ENCODE measurements around the gene MTMR12. TPM values are rescaled to one million over a fixed set of nuclear protein-coding genes. Genes with fewer than 3 reads are reported as not detected.
"Not testable (repeated sequence)": the region's sequence is repeated elsewhere in the genome, so short reads cannot be mapped to it uniquely, and the experiment has no call there.

MTMR12 gene
- total RNA-seq, 1 donor from 2014 or later, result 36.3 TPM

DNA sequence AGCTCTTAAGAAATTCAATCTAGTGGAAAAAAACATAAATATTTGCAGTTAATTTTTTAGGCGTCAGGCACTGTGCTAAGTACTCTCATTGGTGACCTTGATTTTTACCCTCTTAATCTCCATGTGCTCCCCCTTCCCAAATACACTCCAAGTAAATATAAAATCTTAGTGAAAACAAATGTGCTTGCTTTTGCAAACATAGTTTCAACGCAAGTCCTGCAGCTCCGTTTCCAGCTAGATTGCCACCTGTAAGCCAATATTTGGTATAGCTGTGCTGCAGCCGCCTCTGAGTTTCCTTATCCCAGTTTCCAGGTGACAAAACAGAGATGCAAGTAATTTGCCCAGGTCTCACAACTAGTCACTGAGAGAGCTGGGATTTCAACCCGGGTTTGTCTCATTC lies 1.9 kb upstream of the MTMR12 start:
- Mint-ChIP-seq H3K27ac (no peak overlapping the region), H3K4me3 (peak overlapping the region; percentile 56), H3K27me3 (no peaks in the 10 kb centered on the region), H3K9me3 (no peaks in the 10 kb centered on the region), H3K4me1 (peaks cover 26% of the 10 kb centered on the region), H3K36me3 (ENCODE audit: low read depth) (peaks cover 7% of the 10 kb centered on the region)
- TF ChIP-seq, protein P1, sequence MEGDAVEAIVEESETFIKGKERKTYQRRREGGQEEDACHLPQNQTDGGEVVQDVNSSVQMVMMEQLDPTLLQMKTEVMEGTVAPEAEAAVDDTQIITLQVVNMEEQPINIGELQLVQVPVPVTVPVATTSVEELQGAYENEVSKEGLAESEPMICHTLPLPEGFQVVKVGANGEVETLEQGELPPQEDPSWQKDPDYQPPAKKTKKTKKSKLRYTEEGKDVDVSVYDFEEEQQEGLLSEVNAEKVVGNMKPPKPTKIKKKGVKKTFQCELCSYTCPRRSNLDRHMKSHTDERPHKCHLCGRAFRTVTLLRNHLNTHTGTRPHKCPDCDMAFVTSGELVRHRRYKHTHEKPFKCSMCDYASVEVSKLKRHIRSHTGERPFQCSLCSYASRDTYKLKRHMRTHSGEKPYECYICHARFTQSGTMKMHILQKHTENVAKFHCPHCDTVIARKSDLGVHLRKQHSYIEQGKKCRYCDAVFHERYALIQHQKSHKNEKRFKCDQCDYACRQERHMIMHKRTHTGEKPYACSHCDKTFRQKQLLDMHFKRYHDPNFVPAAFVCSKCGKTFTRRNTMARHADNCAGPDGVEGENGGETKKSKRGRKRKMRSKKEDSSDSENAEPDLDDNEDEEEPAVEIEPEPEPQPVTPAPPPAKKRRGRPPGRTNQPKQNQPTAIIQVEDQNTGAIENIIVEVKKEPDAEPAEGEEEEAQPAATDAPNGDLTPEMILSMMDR (IDR thresholded peaks at IDR 0.05), result no peak
- DNase-seq, result no peak
- ChIA-PET POLR2A (interaction anchor here (1.0 kb wide), 1 partner anchor 10 kb away, joined by 3 read pairs; no protein-coding TSS in a partner anchor), CTCF (interaction anchor here (1.1 kb wide), 1 partner anchor 82 kb away, joined by 3 read pairs; no protein-coding TSS in a partner anchor)
- intact Hi-C loops (cut with micrococcal nuclease), result loop anchor here (5.0 to 10.0 kb wide), 3 partner anchors 52 to 1130 kb away; partner anchors contain the start of gene TARS1
- ATAC-seq (ENCODE audit: low read depth), result no peak

DNA sequence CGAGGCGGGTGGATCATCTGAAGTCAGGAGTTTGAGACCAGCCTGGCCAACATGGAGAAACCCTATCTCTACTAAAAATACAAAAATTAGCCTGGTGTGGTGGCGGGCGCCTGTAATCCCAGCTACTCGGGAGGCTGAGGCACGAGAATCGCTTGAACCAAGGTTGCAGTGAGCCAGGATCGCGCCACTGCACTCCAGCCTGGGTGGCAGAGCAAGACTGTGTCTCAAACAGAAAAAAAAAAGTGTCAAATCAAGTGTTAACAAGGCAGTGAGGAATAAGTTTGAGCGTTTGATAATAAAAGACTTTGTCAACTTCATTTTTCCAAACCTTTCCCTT lies 1.4 kb upstream of the MTMR12 start:
- not testable (repeated sequence) for H3K9me3 Mint-ChIP-seq; H3K27me3 Mint-ChIP-seq; ATAC-seq (ENCODE audit: low read depth); DNase-seq; H3K27ac Mint-ChIP-seq
- Mint-ChIP-seq H3K4me3 (peak overlapping the region; percentile 56), H3K4me1 (peaks cover 32% of the 10 kb centered on the region), H3K36me3 (ENCODE audit: low read depth) (peaks cover 11% of the 10 kb centered on the region)
- CTCF ChIA-PET, result interaction anchor here (1.1 kb wide), 1 partner anchor 82 kb away, joined by 3 read pairs; no protein-coding TSS in a partner anchor
- POLR2A ChIA-PET, result interaction anchor here (0.6 to 1.0 kb wide), 2 partner anchors 10 to 39 kb away, joined by 3 to 4 read pairs; no protein-coding TSS in a partner anchor
- intact Hi-C loops (cut with micrococcal nuclease), result loop anchor here (5.0 to 10.0 kb wide), 3 partner anchors 52 to 1131 kb away; partner anchors contain the start of gene TARS1

DNA sequence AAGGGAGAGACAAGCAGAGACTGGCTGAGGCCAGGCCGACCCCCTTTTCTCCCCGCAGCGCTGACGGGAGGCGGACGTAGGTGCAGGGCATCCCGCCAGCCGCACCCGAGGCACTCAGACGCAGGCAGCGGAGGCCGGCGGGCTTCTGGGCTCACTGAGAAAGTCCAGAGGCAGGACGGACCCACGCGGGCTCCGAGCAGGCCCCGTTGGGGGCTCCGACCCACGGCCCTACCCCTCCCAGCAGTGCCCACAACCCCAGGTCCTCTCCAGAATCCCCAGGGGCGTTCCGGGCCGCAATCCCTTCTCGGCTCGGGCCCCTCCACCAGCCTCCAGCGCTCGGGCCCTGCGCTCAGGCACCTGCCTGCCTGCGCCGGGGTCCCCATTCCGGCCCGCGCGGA lies 543 bp downstream of the MTMR12 start:
- no peaks in the 10 kb centered on the region for H3K27me3 Mint-ChIP-seq
- CTCF ChIA-PET, result no interaction called here

DNA sequence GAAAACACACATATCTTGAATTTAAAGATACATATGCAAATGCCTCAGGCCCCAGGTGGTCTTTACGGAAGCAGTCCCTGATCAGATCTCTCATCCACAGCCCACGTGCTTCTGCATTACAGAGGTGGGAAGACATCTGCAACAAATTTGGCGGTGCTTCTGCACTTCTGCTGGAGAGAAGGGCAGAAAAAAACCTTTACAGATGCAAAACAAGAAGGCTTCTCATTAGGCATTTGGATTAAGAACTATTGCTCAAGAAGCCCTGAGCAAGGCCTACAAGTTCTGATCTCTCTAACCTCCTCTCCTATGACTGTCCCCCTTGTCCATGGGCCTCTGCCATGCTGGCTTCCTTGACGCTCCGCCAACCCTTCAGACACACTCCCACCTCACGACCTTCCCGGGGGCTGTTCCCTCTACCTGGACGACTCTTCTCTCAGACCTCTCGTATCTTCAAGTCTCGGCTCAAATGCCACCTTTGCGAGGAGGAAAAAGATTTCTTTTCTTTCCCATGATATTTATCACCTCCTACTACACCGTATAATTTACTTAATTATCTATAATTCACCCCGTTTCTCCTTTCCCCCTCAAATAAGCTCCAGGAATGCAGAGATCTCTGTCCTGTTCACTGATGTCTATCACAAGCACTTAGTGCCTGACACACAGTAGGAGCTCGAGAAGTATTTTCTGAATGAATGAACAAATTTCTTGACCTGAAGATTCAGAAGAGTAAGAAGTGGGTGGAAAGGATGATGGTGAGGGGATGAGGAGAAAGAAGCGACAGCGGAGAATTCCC lies 1.1 kb downstream of the MTMR12 start:
- ATAC-seq (ENCODE audit: low read depth) (no peak), DNase-seq (no peak)
- H3K4me3 Mint-ChIP-seq, result peak overlapping the region; percentile 88
- peaks cover 45% of the 10 kb centered on the region for H3K4me1 Mint-ChIP-seq
- intact Hi-C loops (cut with micrococcal nuclease), result loop anchor here (1.0 to 10.0 kb wide), 6 partner anchors 8 to 1133 kb away; partner anchors contain the start of genes TARS1 and ZFR
- H3K36me3 Mint-ChIP-seq (ENCODE audit: low read depth), result peaks cover 11% of the 10 kb centered on the region
- H3K27me3 Mint-ChIP-seq, result no peaks in the 10 kb centered on the region
- TF ChIP-seq, protein P1 (IDR thresholded peaks at IDR 0.05), result no peak
- H3K9me3 Mint-ChIP-seq, result no peaks in the 10 kb centered on the region
- ChIA-PET CTCF (no interaction called here), POLR2A (interaction anchor here (0.8 to 1.9 kb wide), 4 partner anchors 33 to 138 kb away, joined by 3 to 11 read pairs (median 4); partner anchors contain the start of gene GOLPH3)
- peak overlapping the region; percentile 89 for H3K27ac Mint-ChIP-seq

More for the DNA sequence above, 543 bp downstream of the MTMR12 start:
- Mint-ChIP-seq H3K4me3 (peak overlapping the region; percentile 88), H3K36me3 (ENCODE audit: low read depth) (peaks cover 11% of the 10 kb centered on the region), H3K9me3 (no peaks in the 10 kb centered on the region), H3K27ac (peak overlapping the region; percentile 89), H3K4me1 (peaks cover 43% of the 10 kb centered on the region)
- ATAC-seq (ENCODE audit: low read depth) (peak; percentile 6), DNase-seq (peak; percentile 60)
- POLR2A ChIA-PET, result interaction anchor here (0.8 to 1.9 kb wide), 4 partner anchors 34 to 138 kb away, joined by 3 to 11 read pairs (median 4); partner anchors contain the start of gene GOLPH3
- intact Hi-C loops (cut with micrococcal nuclease), result loop anchor here (1.0 to 10.0 kb wide), 6 partner anchors 9 to 1133 kb away; partner anchors contain the start of genes TARS1 and ZFR
- TF ChIP-seq, protein P1 (IDR thresholded peaks at IDR 0.05), result no peak

DNA sequence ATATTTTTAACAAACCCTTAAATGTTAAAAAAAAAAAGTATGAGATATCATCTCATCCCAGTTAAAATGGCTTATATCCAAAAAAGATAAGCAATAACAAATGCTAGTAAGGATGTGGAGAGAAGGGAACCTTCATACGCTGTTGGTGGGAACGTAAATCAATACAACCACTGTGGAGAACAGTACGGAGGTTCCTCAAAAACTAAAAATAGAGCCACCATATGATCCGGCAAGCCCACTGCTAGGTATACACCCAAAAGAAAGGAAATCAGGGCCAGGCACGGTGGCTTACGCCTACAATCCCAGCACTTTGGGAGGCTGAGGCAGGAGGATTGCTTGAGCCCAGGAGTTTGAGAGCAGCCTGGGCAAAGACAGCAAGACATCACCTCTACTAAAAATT lies 3.0 kb downstream of the MTMR12 start:
- intact Hi-C loops (cut with micrococcal nuclease), result loop anchor here (5.0 to 10.0 kb wide), 3 partner anchors 47 to 1135 kb away; partner anchors contain the start of gene TARS1
- POLR2A ChIA-PET, result no interaction called here
- TF ChIP-seq, protein P1 (IDR thresholded peaks at IDR 0.05), result no peak
- no peak for DNase-seq
- peaks cover 12% of the 10 kb centered on the region for H3K36me3 Mint-ChIP-seq (ENCODE audit: low read depth)
- CTCF ChIA-PET, result no interaction called here
- no peaks in the 10 kb centered on the region for H3K27me3 Mint-ChIP-seq
- H3K9me3 Mint-ChIP-seq, result no peaks in the 10 kb centered on the region
- ATAC-seq (ENCODE audit: low read depth), result no peak
- peak overlapping the region; percentile 57 for H3K4me3 Mint-ChIP-seq
- H3K27ac Mint-ChIP-seq, result no peak overlapping the region
- peaks cover 56% of the 10 kb centered on the region for H3K4me1 Mint-ChIP-seq

All from activated B cell treated with CpG ODN at 0.5 μM for 24 hours (primary cell).